ENCODE measurements around the gene MPND. TPM values are rescaled to one million over a fixed set of nuclear protein-coding genes. Genes with fewer than 3 reads are reported as not detected.

MPND gene
- total and polyA plus RNA-seq, 2 of the 13 experiments (the other 11 are each of a cell fraction or from before 2014, with no cell fraction given) = 10.8 to 15.8 TPM

DNA sequence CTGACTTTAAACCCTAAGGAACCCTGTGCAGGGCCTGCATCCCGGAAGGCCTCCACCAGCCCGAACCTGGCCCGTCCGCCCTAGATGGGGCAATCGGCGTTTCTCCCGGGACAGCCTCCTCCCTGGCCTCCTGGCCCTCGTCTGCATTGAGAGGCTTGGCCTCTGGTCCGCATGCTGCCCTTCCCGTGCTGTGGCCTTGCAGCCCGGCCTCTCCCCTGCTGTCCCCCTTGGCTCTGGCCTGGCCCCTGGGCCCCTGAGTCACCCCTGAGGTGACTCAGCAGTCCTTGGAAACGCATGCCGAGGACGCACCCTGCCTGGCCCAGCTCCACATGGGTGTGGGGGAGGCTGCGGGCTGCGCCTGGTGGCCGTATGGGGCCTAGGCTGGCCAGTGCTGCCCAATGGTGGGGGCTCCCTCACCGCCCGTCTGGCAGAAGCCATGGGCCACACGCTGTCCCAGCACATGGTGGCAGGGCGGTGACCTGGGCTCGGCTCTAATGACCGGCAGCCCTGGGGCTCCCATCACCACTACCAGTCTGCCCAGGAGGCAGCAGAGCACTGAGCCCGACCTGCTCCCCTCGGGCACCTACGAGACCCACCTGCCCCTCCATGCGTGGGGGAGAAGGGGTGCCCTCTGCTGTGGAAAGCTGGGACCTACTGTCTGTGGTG lies 31.3 kb downstream of the MPND start (continued):
- TF ChIP-seq, protein P1, sequence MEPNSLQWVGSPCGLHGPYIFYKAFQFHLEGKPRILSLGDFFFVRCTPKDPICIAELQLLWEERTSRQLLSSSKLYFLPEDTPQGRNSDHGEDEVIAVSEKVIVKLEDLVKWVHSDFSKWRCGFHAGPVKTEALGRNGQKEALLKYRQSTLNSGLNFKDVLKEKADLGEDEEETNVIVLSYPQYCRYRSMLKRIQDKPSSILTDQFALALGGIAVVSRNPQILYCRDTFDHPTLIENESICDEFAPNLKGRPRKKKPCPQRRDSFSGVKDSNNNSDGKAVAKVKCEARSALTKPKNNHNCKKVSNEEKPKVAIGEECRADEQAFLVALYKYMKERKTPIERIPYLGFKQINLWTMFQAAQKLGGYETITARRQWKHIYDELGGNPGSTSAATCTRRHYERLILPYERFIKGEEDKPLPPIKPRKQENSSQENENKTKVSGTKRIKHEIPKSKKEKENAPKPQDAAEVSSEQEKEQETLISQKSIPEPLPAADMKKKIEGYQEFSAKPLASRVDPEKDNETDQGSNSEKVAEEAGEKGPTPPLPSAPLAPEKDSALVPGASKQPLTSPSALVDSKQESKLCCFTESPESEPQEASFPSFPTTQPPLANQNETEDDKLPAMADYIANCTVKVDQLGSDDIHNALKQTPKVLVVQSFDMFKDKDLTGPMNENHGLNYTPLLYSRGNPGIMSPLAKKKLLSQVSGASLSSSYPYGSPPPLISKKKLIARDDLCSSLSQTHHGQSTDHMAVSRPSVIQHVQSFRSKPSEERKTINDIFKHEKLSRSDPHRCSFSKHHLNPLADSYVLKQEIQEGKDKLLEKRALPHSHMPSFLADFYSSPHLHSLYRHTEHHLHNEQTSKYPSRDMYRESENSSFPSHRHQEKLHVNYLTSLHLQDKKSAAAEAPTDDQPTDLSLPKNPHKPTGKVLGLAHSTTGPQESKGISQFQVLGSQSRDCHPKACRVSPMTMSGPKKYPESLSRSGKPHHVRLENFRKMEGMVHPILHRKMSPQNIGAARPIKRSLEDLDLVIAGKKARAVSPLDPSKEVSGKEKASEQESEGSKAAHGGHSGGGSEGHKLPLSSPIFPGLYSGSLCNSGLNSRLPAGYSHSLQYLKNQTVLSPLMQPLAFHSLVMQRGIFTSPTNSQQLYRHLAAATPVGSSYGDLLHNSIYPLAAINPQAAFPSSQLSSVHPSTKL (CRISPR knock-in tag; IDR thresholded peaks at IDR 0.05) = peak; percentile 80
- peak; percentile 52; the same call in 1 of the 2 replicates for TF ChIP-seq ZNF232 (CRISPR knock-in tag; IDR thresholded peaks at IDR 0.05; ENCODE audit: borderline replicate concordance)
- no peak; the same call in none of the 2 replicates for TF ChIP-seq ZNF616 (CRISPR knock-in tag; IDR thresholded peaks at IDR 0.05; ENCODE audit: low read depth)
- TF ChIP-seq XBP1 (CRISPR knock-in tag; IDR thresholded peaks at IDR 0.05) = no peak
- no peak for TF ChIP-seq FLYWCH1 (CRISPR knock-in tag; IDR thresholded peaks at IDR 0.05)
- peak; percentile 68; the same call in 1 of the 2 replicates for TF ChIP-seq ZNF205 (CRISPR knock-in tag; IDR thresholded peaks at IDR 0.05)
- no peak for TF ChIP-seq TOE1 (CRISPR knock-in tag; IDR thresholded peaks at IDR 0.05)
- no peak for TF ChIP-seq ZNF530 (CRISPR knock-in tag; IDR thresholded peaks at IDR 0.05; ENCODE audit: low read depth)
- TF ChIP-seq ZNF543 (CRISPR knock-in tag; IDR thresholded peaks at IDR 0.05) = peak; percentile 78
- TF ChIP-seq KLF11 (CRISPR knock-in tag; IDR thresholded peaks at IDR 0.05) = peak; percentile 69; the same call in 1 of the 2 replicates
- TF ChIP-seq FOSL2 (CRISPR knock-in tag; IDR thresholded peaks at IDR 0.05) = peak; percentile 99
- TF ChIP-seq, protein P2, sequence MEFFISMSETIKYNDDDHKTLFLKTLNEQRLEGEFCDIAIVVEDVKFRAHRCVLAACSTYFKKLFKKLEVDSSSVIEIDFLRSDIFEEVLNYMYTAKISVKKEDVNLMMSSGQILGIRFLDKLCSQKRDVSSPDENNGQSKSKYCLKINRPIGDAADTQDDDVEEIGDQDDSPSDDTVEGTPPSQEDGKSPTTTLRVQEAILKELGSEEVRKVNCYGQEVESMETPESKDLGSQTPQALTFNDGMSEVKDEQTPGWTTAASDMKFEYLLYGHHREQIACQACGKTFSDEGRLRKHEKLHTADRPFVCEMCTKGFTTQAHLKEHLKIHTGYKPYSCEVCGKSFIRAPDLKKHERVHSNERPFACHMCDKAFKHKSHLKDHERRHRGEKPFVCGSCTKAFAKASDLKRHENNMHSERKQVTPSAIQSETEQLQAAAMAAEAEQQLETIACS (CRISPR knock-in tag; IDR thresholded peaks at IDR 0.05) = no peak; the same call in none of the 2 replicates
- TF ChIP-seq, protein P3, sequence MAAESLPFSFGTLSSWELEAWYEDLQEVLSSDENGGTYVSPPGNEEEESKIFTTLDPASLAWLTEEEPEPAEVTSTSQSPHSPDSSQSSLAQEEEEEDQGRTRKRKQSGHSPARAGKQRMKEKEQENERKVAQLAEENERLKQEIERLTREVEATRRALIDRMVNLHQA (CRISPR knock-in tag; IDR thresholded peaks at IDR 0.05) = no peak
- no peak for TF ChIP-seq MTF2 (CRISPR knock-in tag; IDR thresholded peaks at IDR 0.05; ENCODE audit: borderline replicate concordance)
- TF ChIP-seq, protein P4, sequence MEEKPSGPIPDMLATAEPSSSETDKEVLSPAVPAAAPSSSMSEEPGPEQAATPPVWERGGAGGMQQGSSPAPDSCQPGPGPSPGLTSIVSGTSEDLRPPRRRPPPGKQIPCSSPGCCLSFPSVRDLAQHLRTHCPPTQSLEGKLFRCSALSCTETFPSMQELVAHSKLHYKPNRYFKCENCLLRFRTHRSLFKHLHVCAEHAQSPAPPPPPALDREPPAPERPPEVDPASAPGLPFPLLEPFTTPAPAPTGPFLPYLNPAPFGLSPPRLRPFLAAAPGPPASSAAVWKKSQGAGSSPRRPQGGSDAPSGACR (CRISPR knock-in tag; IDR thresholded peaks at IDR 0.05) = peak; percentile 83; the same call in 1 of the 2 replicates
- TF ChIP-seq ZNF3 (CRISPR knock-in tag; IDR thresholded peaks at IDR 0.05) = peak; percentile 29; the same call in 1 of the 2 replicates
- TF ChIP-seq ZNF468 (CRISPR knock-in tag; IDR thresholded peaks at IDR 0.05) = 0 out of 2 replicates have a peak, but pooled peaks have one; percentile 79
- no peak for TF ChIP-seq ZFP36 (IDR thresholded peaks at IDR 0.05; ENCODE audit: borderline replicate concordance, low read depth, low read length, partially characterized antibody)
- TF ChIP-seq, protein P5, sequence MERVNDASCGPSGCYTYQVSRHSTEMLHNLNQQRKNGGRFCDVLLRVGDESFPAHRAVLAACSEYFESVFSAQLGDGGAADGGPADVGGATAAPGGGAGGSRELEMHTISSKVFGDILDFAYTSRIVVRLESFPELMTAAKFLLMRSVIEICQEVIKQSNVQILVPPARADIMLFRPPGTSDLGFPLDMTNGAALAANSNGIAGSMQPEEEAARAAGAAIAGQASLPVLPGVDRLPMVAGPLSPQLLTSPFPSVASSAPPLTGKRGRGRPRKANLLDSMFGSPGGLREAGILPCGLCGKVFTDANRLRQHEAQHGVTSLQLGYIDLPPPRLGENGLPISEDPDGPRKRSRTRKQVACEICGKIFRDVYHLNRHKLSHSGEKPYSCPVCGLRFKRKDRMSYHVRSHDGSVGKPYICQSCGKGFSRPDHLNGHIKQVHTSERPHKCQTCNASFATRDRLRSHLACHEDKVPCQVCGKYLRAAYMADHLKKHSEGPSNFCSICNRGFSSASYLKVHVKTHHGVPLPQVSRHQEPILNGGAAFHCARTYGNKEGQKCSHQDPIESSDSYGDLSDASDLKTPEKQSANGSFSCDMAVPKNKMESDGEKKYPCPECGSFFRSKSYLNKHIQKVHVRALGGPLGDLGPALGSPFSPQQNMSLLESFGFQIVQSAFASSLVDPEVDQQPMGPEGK (CRISPR knock-in tag; IDR thresholded peaks at IDR 0.05) = peak; percentile 76
- peak; percentile 73 for TF ChIP-seq ZNF121 (CRISPR knock-in tag; IDR thresholded peaks at IDR 0.05)
- TF ChIP-seq SP5 (CRISPR knock-in tag; IDR thresholded peaks at IDR 0.05; ENCODE audit: borderline replicate concordance, low read depth) = 0 out of 2 replicates have a peak, but pooled peaks have one; percentile 44
- TF ChIP-seq CBX2 (IDR thresholded peaks at IDR 0.05; ENCODE audit: low read depth, low read length) = no peak
- TF ChIP-seq CBX2 (CRISPR knock-in tag; IDR thresholded peaks at IDR 0.05; ENCODE audit: low read depth) = no peak

All from HepG2 (cell line).